Ovary (tissue), 9 donors: ENCODE results near the gene BANP. TPM values are rescaled to one million over a fixed set of nuclear protein-coding genes. Genes with fewer than 3 reads are reported as not detected.
"Not testable (repeated sequence)": the region's sequence is repeated elsewhere in the genome, so short reads cannot be mapped to it uniquely, and the experiment has no call there.

Experiments
- DNase-seq, 5 donors: peaks; one replicate each; pipeline ENCODE4 v3.0.0-alpha.2; 2019 to 2020
- H3K27ac ChIP-seq, 2 donors: fragments of 200-600 bp; one replicate each; pipeline versions ENCODE4 v1.5.1 to v1.8.0; 2019 to 2022
- H3K27me3 ChIP-seq: fragments of 200-600 bp; one replicate; pipeline ENCODE4 v1.8.0; 2022
- H3K36me3 ChIP-seq: fragments of 200-600 bp; sonication (generic); one replicate; pipeline ENCODE4 v1.5.1; 2019
- H3K4me1 ChIP-seq: one replicate; pipeline ENCODE4 v1.8.1; 2013; ENCODE audit warnings: mild to moderate bottlenecking, moderate library complexity; ENCODE audit not compliant: insufficient read depth
- H3K4me3 ChIP-seq: fragments of 200-600 bp; sonication (generic); one replicate; pipeline ENCODE4 v1.5.1; 2017
- H3K9me3 ChIP-seq, 2 donors: fragments of 200-600 bp in 1 of 2; sonication (generic) in 1 of 2; one replicate each; pipeline versions ENCODE4 v1.5.1 to v1.8.1; 2013 to 2019; ENCODE audit warnings: mild to moderate bottlenecking in 1 of 2, moderate library complexity in 1 of 2
- CTCF ChIP-seq, 3 donors: fragments of 450-650 bp in 2 of 3; fragments of 200-600 bp in 1 of 3; IDR thresholded peaks; one replicate each; pipeline versions ENCODE4 v1.5.1 to v1.8.0; 2016 to 2022; ENCODE audit warnings: antibody characterized with exemption in 3 of 3, mild to moderate bottlenecking in 1 of 3
- EP300 ChIP-seq: sonication (generic); formaldehyde crosslinking; IDR thresholded peaks from one replicate; pipeline ENCODE4 v1.6.1; 2017; ENCODE audit warnings: antibody characterized with exemption
- POLR2A ChIP-seq: fragments of 450-650 bp; IDR thresholded peaks from one replicate; pipeline ENCODE4 v1.6.1; 2017; ENCODE audit warnings: antibody characterized with exemption, mild to moderate bottlenecking, moderate library complexity
- WGBS, 3 donors: extraction: QIAGEN DNeasy Blood & Tissue Kit in 1 of 3; methylation state at CpG; one replicate each; pipeline versions ENCODE4 v1.1.5 to v1.1.7; 2013 to 2017; 5-methylcytosine and 5-hydroxymethylcytosine counted together
- intact Hi-C, 4 donors: fragments of 100-400 bp; cut with DNase I; formaldehyde crosslinking; loops; one replicate each; pipeline versions ENCODE4 v1.11.0 to v1.15.1; 2022 to 2023
- polyA plus RNA-seq, 2 donors: library from polyadenylated mRNA; stranded (reverse); fragments of 200-250 nt in 1 of 2; fragments of 350-450 nt in 1 of 2; fragmentation: Illumina TruSeq in 1 of 2; extraction: RNeasy Lipid Tissue Mini Kit (QIAGEN cat#74804) in 1 of 2; gene quantifications; one replicate each; pipeline ENCODE4 v1.2.3, GENCODE V29; 2013 to 2014
- total RNA-seq, 7 donors: library from RNA; depleted of rRNA in 2 of 7; stranded (reverse); fragments of >200 nt in 2 of 7; fragmentation: NEBNext Ultra II Directional in 3 of 7; extraction: Animal tissue kit (Norgen Biotek cat#: 25700) in 3 of 7; gene quantifications; one replicate each; pipeline versions ENCODE4 v1.1.0 to v1.2.4, GENCODE V29; 2016 to 2023
- donor health status: DM: no; HTN: no; CAD: no; lungs with moderate emphysema.
- donor health status: DM: no; HTN: no; CAD: no.
- donor health status: Bipolar disorder and iron deficiency.
- donor health status: DM: yes; HTN: yes; CAD: no.
- donor health status: DM: no; HTN: no; CAD: no.
- donor health status: DM: yes; HTN: yes; CAD: no.

Gene BANP
- total and polyA plus RNA-seq, 9 donors: 14.8 to 48.6 (median 28.1) TPM

DNA sequence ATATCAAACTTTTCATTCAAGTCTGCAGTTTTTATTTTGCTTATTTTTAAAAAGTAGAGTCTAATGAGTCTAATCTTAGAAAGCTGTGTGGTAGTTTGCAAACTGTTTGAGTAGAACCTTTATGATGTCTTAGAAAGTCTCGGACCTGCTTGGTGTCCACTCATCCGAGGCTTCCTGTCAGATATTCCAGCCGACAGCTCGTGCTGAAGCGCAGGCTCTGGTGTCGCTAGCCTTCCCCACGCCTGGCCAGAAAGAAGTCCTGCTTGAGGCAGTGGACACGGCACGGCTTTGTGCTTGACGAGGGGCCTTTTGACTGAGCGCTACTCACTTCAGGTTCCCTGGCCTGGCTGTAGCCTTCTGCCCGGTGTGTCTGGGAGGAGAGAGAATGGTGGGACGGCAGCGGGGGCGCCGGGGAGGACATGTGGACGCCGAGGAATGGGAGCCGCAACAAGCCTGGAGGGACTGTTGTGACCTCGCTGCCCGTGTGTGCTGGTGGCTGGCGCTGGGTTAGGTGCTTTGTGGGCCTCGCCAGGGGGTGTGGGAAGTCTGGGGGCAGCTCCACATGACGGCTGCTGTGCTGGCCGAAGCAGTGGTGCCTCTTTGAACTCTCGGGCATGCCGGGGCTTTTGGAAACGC, 33.5 kb downstream of the BANP start:
- WGBS, 3 donors: 92 to 93% (median 92%) methylated on average over 27 to 28 of the region's 28 CpGs
- DNase-seq: no peak
- no peaks in the 10 kb centered on the region for H3K36me3 ChIP-seq
- intact Hi-C loops: loop anchor here in 1 of 4 donors (5.0 kb wide), 1 partner anchor 398 kb away; the partner anchor contains the start of gene ZNF469
- H3K4me3 ChIP-seq: no peak overlapping the region
- TF ChIP-seq POLR2A (no peak), CTCF (IDR thresholded peaks at IDR 0.05) (no peak), EP300 (no peak)
- H3K27ac ChIP-seq: no peak overlapping the region
- H3K27me3 ChIP-seq: no peaks in the 10 kb centered on the region
- H3K4me1 ChIP-seq: no peaks in the 10 kb centered on the region
- H3K9me3 ChIP-seq: no peaks in the 10 kb centered on the region

DNA sequence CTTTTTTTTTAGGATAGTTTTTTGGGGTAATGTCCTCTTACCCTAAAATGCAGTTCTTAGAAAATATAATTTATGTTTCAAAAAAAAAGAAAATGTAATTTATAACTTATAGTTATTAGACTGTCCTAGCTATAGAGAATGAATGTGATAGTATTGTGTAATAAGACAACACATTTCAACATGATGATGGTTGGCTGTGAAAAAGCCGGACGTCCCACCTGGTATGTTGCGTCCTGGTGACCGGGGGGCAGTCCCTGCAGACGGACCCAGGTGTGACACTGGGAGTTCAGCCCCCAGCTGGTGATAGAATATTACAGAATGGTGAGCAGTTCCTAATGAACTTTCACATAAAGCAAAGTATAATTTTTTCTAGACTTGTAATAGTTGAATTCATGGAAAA, 34.3 kb downstream of the BANP start:
- intact Hi-C loops, H3K4me3 ChIP-seq, DNase-seq, H3K36me3 ChIP-seq, H3K27me3 ChIP-seq, H3K9me3 ChIP-seq, H3K4me1 ChIP-seq, H3K27ac ChIP-seq: not testable (repeated sequence)
- WGBS, 3 donors: 89 to 91% (median 89%) methylated on average over 5 of the region's 5 CpGs

DNA sequence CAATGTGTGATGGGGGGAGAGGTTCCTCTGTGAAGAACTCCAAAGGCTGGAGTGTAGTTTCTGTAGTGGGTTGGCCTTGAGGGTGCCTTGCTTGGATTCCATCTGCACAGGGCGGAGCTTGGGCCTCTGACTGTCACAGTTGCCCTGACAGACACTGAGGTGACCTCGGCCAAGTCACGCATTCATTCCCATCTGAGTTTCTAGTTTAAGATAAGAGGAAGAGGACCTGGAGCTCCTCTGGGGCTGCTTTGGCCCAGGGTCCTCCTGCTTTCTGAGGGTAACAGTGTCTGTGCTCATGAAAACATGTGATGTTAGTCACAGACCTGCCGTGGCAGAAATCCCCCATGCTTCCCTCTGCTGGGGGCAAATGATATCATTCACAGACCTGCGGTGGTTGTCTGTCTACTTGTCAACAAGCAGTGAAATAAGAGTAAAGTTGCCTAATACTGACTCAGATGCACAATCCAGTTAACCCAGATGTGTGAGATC, 35.2 kb downstream of the BANP start:
- H3K27ac ChIP-seq, H3K4me3 ChIP-seq, intact Hi-C loops, H3K27me3 ChIP-seq, H3K4me1 ChIP-seq, H3K36me3 ChIP-seq, H3K9me3 ChIP-seq: not testable (repeated sequence)
- 72 to 81% (median 78%) methylated on average over 5 of the region's 5 CpGs for WGBS, 3 donors
- DNase-seq: peak in 1 of 5 donors; percentile 9

GRCh38 chr16:87988596-87988995, 37.4 kb downstream of the BANP start:
- H3K27me3 ChIP-seq, H3K27ac ChIP-seq, H3K36me3 ChIP-seq, H3K4me1 ChIP-seq, H3K9me3 ChIP-seq, H3K4me3 ChIP-seq, intact Hi-C loops: not testable (repeated sequence)
- 89 to 91% (median 90%) methylated on average over 9 of the region's 9 CpGs for WGBS, 3 donors
- DNase-seq: peak in 1 of 5 donors; percentile 9

GRCh38 chr16:87990254-87990653, 39.0 kb downstream of the BANP start:
- DNase-seq, H3K27ac ChIP-seq, H3K9me3 ChIP-seq, H3K36me3 ChIP-seq, intact Hi-C loops, H3K27me3 ChIP-seq, H3K4me3 ChIP-seq, H3K4me1 ChIP-seq: not testable (repeated sequence)
- 87 to 94% (median 90%) methylated on average over 4 of the region's 4 CpGs for WGBS, 3 donors

GRCh38 chr16:87992142-87992541, 40.9 kb downstream of the BANP start:
- H3K9me3 ChIP-seq, H3K4me3 ChIP-seq, H3K27me3 ChIP-seq, H3K36me3 ChIP-seq, DNase-seq, H3K4me1 ChIP-seq, H3K27ac ChIP-seq, intact Hi-C loops: not testable (repeated sequence)
- WGBS, 3 donors: 95 to 96% (median 96%) methylated on average over 7 of the region's 7 CpGs

GRCh38 chr16:87993901-87994300, 42.7 kb downstream of the BANP start:
- H3K27ac ChIP-seq: no peak overlapping the region
- H3K27me3 ChIP-seq: no peaks in the 10 kb centered on the region
- H3K9me3 ChIP-seq: no peaks in the 10 kb centered on the region
- 96 to 97% (median 97%) methylated on average over 17 of the region's 17 CpGs for WGBS, 3 donors
- intact Hi-C loops: no loop called here
- no peak overlapping the region for H3K4me3 ChIP-seq
- DNase-seq: peak in 1 of 5 donors; percentile 7
- H3K4me1 ChIP-seq: no peaks in the 10 kb centered on the region
- TF ChIP-seq CTCF (IDR thresholded peaks at IDR 0.05): no peak
- TF ChIP-seq EP300: no peak
- TF ChIP-seq POLR2A: no peak
- no peaks in the 10 kb centered on the region for H3K36me3 ChIP-seq
